Breast epithelium (tissue), 4 donors: Measurements from ENCODE around the gene USP22. TPM values are rescaled to one million over a fixed set of nuclear protein-coding genes. Genes with fewer than 3 reads are reported as not detected.
"Not testable (repeated sequence)": the region's sequence is repeated elsewhere in the genome, so short reads cannot be mapped to it uniquely, and the experiment has no call there.

ENCODE experiments used
- DNase-seq, 2 donors: peaks; one replicate each; pipeline ENCODE4 v3.0.0-alpha.2; 2019; ENCODE audit warnings: low spot score in 2 of 2
- H3K27ac ChIP-seq, 2 donors: fragments of 200-600 bp; sonication (generic) in 1 of 2; one replicate each; pipeline ENCODE4 v1.5.1; 2016 to 2019; ENCODE audit warnings: mild to moderate bottlenecking in 1 of 2
- H3K27me3 ChIP-seq, 2 donors: fragments of 200-600 bp; sonication (generic) in 1 of 2; one replicate each; pipeline versions ENCODE4 v1.5.1 to v1.6.0; 2017 to 2019; ENCODE audit warnings: control low read depth in 1 of 2, mild to moderate bottlenecking in 1 of 2
- H3K36me3 ChIP-seq: fragments of 200-600 bp; one replicate; pipeline ENCODE4 v1.5.1; 2019
- H3K4me1 ChIP-seq, 2 donors: fragments of 200-600 bp; sonication (generic); one replicate each; pipeline ENCODE4 v1.5.1; 2016 to 2019; ENCODE audit warnings: control low read depth in 1 of 2
- H3K4me3 ChIP-seq, 3 donors: fragments of 200-600 bp; sonication (generic); 1 replicate in 2 of 3; 2 replicates in 1 of 3; pipeline ENCODE4 v1.5.1; 2016 to 2019; ENCODE audit warnings: mild to moderate bottlenecking in 3 of 3, moderate library complexity in 2 of 3
- H3K9me3 ChIP-seq, 2 donors: fragments of 200-600 bp; sonication (generic) in 1 of 2; one replicate each; pipeline ENCODE4 v1.5.1; 2016 to 2019; ENCODE audit warnings: control low read depth in 1 of 2
- POLR2A ChIP-seq: fragments of 450-650 bp; IDR thresholded peaks from one replicate; pipeline ENCODE4 v1.6.1; 2016; ENCODE audit warnings: antibody characterized with exemption, mild to moderate bottlenecking, moderate library complexity
- POLR2AphosphoS5 ChIP-seq, 3 donors: sonication (generic); formaldehyde crosslinking; IDR thresholded peaks; one replicate each; pipeline ENCODE4 v1.6.1; 2017; ENCODE audit warnings: antibody characterized with exemption in 3 of 3
- intact Hi-C: fragments of 100-400 bp; cut with DNase I; formaldehyde crosslinking; loops from one replicate; pipeline ENCODE4 v1.15.1; 2023; ENCODE audit warnings: low total_unique reads
- total RNA-seq, 3 donors: library from RNA; depleted of rRNA; stranded (reverse); fragments of >200 nt; gene quantifications; one replicate each; pipeline ENCODE4 v1.1.0, GENCODE V29; 2016
- TF ChIP-seq, protein P1 (sequence below), 3 donors: fragments of 450-650 bp; IDR thresholded peaks; one replicate each; pipeline ENCODE4 v1.5.1; 2016 to 2017; ENCODE audit warnings: antibody characterized with exemption in 3 of 3, mild to moderate bottlenecking in 3 of 3, moderate library complexity in 3 of 3

The USP22 gene
- total RNA-seq, 3 donors from 2014 or later = 115 to 156 (median 139) TPM

DNA sequence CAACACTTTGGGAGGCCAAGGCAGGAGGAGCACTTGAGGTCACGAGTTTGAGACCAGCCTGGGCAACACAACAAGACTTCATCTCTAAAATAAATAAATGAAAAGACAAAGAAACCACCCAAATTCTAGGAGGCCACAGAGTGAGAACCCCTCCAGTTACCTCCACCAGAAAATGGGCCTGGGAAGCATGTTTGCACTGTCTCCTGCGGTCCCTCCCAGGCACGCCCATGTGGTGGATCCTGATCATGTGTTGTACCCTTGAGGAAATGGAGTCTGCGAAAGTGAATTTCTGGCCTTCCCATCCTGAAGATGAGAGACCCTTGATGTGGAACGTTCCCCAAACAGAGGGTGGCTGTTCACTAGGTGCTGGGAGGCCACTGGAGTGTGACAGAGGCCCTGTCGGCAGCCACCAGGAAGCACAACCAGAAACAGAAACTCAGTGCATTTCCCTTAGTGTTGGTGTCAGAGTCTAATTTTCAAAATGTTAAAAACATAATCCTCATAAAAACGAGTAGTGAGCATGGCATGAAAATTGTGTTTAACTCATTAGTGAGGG, 19.2 kb upstream of the USP22 start:
- H3K4me1 ChIP-seq = no peaks in the 10 kb centered on the region
- no peaks in the 10 kb centered on the region for H3K36me3 ChIP-seq
- no peaks in the 10 kb centered on the region for H3K27me3 ChIP-seq
- TF ChIP-seq POLR2A (no peak), POLR2AphosphoS5 (IDR thresholded peaks at IDR 0.05) (no peak)
- TF ChIP-seq, protein P1, sequence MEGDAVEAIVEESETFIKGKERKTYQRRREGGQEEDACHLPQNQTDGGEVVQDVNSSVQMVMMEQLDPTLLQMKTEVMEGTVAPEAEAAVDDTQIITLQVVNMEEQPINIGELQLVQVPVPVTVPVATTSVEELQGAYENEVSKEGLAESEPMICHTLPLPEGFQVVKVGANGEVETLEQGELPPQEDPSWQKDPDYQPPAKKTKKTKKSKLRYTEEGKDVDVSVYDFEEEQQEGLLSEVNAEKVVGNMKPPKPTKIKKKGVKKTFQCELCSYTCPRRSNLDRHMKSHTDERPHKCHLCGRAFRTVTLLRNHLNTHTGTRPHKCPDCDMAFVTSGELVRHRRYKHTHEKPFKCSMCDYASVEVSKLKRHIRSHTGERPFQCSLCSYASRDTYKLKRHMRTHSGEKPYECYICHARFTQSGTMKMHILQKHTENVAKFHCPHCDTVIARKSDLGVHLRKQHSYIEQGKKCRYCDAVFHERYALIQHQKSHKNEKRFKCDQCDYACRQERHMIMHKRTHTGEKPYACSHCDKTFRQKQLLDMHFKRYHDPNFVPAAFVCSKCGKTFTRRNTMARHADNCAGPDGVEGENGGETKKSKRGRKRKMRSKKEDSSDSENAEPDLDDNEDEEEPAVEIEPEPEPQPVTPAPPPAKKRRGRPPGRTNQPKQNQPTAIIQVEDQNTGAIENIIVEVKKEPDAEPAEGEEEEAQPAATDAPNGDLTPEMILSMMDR (IDR thresholded peaks at IDR 0.05) = no peak
- no peak overlapping the region for H3K27ac ChIP-seq
- no peak overlapping the region for H3K4me3 ChIP-seq
- H3K9me3 ChIP-seq = no peaks in the 10 kb centered on the region
- intact Hi-C loops = no loop called here
- DNase-seq = no peak

DNA sequence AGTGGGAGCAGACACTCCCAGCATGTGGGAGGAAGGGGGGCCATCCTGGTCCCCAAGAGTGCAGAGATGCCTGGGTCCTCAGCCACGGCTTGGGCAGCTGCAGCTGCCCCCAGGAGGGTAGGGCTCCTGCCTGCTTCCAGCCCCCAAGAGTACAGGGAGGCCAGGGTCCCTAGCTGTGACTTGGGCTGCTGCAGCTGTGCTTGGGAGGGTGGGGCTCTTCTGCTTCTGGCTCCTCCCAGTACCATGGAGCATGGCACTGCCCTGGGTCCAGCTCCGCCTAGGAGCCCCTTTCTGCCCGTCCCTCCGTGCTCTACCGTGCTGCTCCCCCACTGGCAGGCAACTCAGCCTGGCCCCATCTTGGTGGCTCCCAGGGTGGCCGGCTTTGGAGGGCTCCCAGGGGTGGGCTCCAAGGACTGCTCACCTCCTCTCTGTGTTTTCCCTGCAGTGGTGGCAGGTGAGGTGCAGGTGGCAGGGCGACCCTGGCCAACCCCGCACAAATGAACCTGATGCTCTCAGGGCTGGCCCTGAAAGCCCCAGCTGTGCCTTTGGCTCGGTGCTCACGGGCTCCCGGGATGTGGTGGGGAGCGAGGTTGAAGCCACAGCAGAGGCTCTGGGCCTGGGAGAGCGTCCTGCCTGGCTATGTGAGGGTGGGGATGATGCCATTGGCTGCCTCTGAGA, 18.5 kb upstream of the USP22 start:
- H3K27me3 ChIP-seq = no peaks in the 10 kb centered on the region
- TF ChIP-seq POLR2A (no peak), POLR2AphosphoS5 (IDR thresholded peaks at IDR 0.05) (no peak)
- TF ChIP-seq, protein P1 (IDR thresholded peaks at IDR 0.05) = no peak
- no peak for DNase-seq
- no peak overlapping the region for H3K27ac ChIP-seq
- H3K36me3 ChIP-seq = no peaks in the 10 kb centered on the region
- no peak overlapping the region for H3K4me3 ChIP-seq
- H3K9me3 ChIP-seq = no peaks in the 10 kb centered on the region
- no peaks in the 10 kb centered on the region for H3K4me1 ChIP-seq
- intact Hi-C loops = no loop called here

DNA sequence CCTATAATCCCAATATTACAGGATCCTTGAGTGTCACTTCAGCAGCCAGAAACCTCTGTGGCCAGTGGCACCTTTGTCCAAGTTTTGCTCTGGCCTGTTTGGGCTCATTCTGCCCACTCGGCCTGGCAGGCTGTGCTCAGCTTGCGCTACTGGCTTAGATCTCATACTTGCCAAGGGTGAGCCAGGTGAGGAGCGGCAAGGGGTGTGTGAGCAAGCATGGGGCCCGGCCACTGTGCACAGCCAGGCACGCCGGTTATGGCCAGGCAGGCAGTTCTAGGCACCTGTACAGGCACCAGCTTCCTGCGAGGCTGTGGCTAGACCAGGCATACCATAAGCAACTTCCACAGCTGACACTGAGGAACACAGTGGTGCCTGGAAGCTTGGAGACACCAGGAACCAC, 16.9 kb upstream of the USP22 start:
- DNase-seq = no peak
- H3K27ac ChIP-seq = no peak overlapping the region
- no peaks in the 10 kb centered on the region for H3K9me3 ChIP-seq
- no peaks in the 10 kb centered on the region for H3K4me1 ChIP-seq
- no peaks in the 10 kb centered on the region for H3K27me3 ChIP-seq
- H3K4me3 ChIP-seq = no peak overlapping the region
- intact Hi-C loops = no loop called here
- no peaks in the 10 kb centered on the region for H3K36me3 ChIP-seq
- TF ChIP-seq POLR2AphosphoS5 (IDR thresholded peaks at IDR 0.05) (no peak), POLR2A (no peak)
- TF ChIP-seq, protein P1 (IDR thresholded peaks at IDR 0.05) = no peak

DNA sequence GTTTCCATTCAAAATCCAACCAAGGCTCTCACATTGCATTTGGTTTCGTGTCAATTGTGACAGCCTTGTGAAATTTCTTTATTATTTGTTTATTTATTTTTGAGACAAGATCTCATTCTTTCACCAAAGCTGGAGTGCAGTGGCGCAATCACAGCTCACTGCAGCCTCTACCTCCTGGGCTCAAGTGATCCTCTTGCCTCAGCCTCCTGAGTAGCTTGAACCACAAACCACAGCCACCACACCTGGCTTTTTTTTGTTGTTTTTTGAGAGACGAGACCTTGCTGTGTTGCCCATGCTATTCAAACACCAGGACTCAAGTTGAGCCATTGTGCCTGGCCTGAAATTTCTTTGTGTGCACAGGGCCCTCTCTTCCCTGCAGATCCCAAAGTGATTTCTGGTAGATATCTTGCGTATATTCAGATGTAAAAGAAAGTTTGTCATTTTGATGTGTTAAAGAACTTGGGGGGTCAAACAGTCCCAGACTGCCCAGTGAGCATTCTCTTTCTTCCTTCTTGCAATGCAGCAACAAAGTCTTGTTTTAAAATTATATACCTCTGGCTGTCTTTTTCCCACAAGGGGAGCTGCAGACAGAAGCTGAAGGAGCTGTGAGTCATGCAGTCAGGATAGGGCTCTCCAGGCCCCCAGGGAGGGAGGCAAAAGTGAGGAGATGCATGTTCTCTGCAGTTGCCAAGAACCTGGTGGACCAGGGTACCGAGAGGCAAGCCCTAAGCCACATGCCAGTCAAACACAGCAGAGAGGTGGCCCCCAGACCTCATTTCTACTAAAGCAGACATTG, 15.5 kb upstream of the USP22 start:
- no peak overlapping the region for H3K27ac ChIP-seq
- DNase-seq = no peak
- no peaks in the 10 kb centered on the region for H3K4me1 ChIP-seq
- H3K27me3 ChIP-seq = no peaks in the 10 kb centered on the region
- TF ChIP-seq POLR2A (no peak), POLR2AphosphoS5 (IDR thresholded peaks at IDR 0.05) (no peak)
- TF ChIP-seq, protein P1 (IDR thresholded peaks at IDR 0.05) = no peak
- no peaks in the 10 kb centered on the region for H3K9me3 ChIP-seq
- intact Hi-C loops = no loop called here
- H3K4me3 ChIP-seq = no peak overlapping the region
- no peaks in the 10 kb centered on the region for H3K36me3 ChIP-seq

DNA sequence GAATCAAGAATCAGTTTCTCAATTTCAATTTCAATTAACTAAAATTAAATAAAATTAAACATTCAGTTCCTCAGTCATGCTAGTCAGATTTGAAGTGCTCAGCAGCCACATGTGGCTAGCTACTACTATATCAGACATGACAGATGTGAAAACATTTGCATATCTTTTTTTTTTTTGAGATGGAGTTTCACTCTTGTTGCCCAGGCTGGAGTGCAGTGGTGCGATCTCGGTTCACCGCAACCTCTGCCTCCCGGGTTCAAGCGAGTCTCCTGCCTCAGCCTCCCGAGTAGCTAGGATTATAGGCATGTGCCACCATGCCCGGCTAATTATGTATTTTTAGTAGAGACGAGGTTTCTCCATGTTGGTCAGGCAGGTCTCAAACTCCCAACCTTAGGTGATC, 10.2 kb upstream of the USP22 start:
- H3K4me1 ChIP-seq, H3K36me3 ChIP-seq, H3K27me3 ChIP-seq, H3K4me3 ChIP-seq, intact Hi-C loops, H3K27ac ChIP-seq, DNase-seq, H3K9me3 ChIP-seq: not testable (repeated sequence)
